IgD-negative memory B cell (primary cell): ENCODE data around the gene OR6B1. TPM values are rescaled to one million over a fixed set of nuclear protein-coding genes. Genes with fewer than 3 reads are reported as not detected.

Experiments
- H3K27ac Mint-ChIP-seq, 3 donors: one replicate each; pipeline ENCODE4 v1.8.0; 2020 to 2022; ENCODE audit warnings: mild to moderate bottlenecking in 3 of 3, mixed read lengths in 3 of 3, moderate library complexity in 1 of 3
- H3K27me3 Mint-ChIP-seq: one replicate; pipeline ENCODE4 v1.8.0; 2021; ENCODE audit warnings: mixed read lengths
- H3K36me3 Mint-ChIP-seq: one replicate; pipeline ENCODE4 v1.8.0; 2020; ENCODE audit warnings: mild to moderate bottlenecking, mixed read lengths
- H3K4me1 Mint-ChIP-seq, 3 donors: one replicate each; pipeline ENCODE4 v1.8.0; 2020 to 2022; ENCODE audit warnings: mixed read lengths in 3 of 3, mild to moderate bottlenecking in 1 of 3
- H3K4me3 Mint-ChIP-seq, 4 donors: one replicate each; pipeline ENCODE4 v1.8.0; 2020 to 2022; ENCODE audit warnings: mild to moderate bottlenecking in 4 of 4, mixed read lengths in 4 of 4, moderate library complexity in 3 of 4
- H3K9me3 Mint-ChIP-seq, 3 donors: one replicate each; pipeline ENCODE4 v1.8.0; 2020 to 2021; ENCODE audit warnings: mixed read lengths in 3 of 3, mild to moderate bottlenecking in 1 of 3
- polyA plus RNA-seq: library from polyadenylated mRNA; unstranded; fragments of 300-500 nt; fragmentation: Illumina TruSeq; gene quantifications from one replicate; pipeline ENCODE4 v1.2.3, GENCODE V29; 2021

Gene OR6B1
- polyA plus RNA-seq, 1 donor from 2014 or later = not detected

- peaks cover 0 to 1% (median 0%) of the 10 kb centered on the region in 3 donors for H3K9me3 Mint-ChIP-seq
- no peaks in the 10 kb centered on the region for H3K4me1 Mint-ChIP-seq
- H3K27ac Mint-ChIP-seq = no peak overlapping the region
- no peaks in the 10 kb centered on the region for H3K27me3 Mint-ChIP-seq
- H3K36me3 Mint-ChIP-seq = no peaks in the 10 kb centered on the region
- no peak overlapping the region for H3K4me3 Mint-ChIP-seq
These were observed 20.2 kb downstream of the OR6B1 start for GRCh38 chr7:144020340-144020739.

GRCh38 chr7:144022169-144022568 is 22.0 kb downstream of the OR6B1 start:
- H3K27ac Mint-ChIP-seq = no peak overlapping the region
- no peaks in the 10 kb centered on the region for H3K4me1 Mint-ChIP-seq
- no peak overlapping the region for H3K4me3 Mint-ChIP-seq
- no peaks in the 10 kb centered on the region for H3K27me3 Mint-ChIP-seq
- H3K9me3 Mint-ChIP-seq = peaks cover 0 to 1% (median 0%) of the 10 kb centered on the region in 3 donors
- no peaks in the 10 kb centered on the region for H3K36me3 Mint-ChIP-seq

GRCh38 chr7:144023171-144023827 is 23.2 kb downstream of the OR6B1 start:
- no peaks in the 10 kb centered on the region for H3K4me1 Mint-ChIP-seq
- H3K27me3 Mint-ChIP-seq = no peaks in the 10 kb centered on the region
- H3K36me3 Mint-ChIP-seq = no peaks in the 10 kb centered on the region
- no peak overlapping the region for H3K27ac Mint-ChIP-seq
- no peaks in the 10 kb centered on the region for H3K9me3 Mint-ChIP-seq
- H3K4me3 Mint-ChIP-seq = no peak overlapping the region

- Mint-ChIP-seq H3K27me3 (no peaks in the 10 kb centered on the region), H3K4me1 (no peaks in the 10 kb centered on the region), H3K36me3 (no peaks in the 10 kb centered on the region)
These were observed 24.1 kb downstream of the OR6B1 start for GRCh38 chr7:144024213-144024612.

GRCh38 chr7:144026203-144026883 is 26.2 kb downstream of the OR6B1 start:
- Mint-ChIP-seq H3K27me3 (peaks cover 1% of the 10 kb centered on the region), H3K9me3 (no peaks in the 10 kb centered on the region), H3K4me3 (no peak overlapping the region), H3K27ac (no peak overlapping the region), H3K4me1 (no peaks in the 10 kb centered on the region), H3K36me3 (no peaks in the 10 kb centered on the region)

More at GRCh38 chr7:144024213-144024612, 24.1 kb downstream of the OR6B1 start:
- no peak overlapping the region for H3K27ac Mint-ChIP-seq
- no peaks in the 10 kb centered on the region for H3K9me3 Mint-ChIP-seq
- no peak overlapping the region for H3K4me3 Mint-ChIP-seq

DNA sequence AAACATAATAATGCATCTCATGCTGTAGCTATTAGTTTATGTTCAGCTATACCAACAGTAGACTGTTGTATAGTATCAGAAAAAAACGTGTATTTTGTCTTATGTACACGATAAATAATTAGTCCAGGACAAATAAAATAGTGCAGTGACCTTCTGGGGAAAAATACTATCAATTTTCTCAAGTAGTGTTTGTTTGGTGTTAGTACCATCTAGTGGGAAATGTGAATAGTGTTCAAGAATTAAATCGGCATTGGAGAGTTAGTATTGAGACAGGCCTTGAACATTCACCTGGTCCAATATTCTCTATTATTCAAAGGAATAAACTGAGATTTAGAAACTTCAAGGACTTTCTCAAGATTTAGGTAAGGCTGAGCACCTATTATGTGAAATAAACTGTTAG is 26.9 kb downstream of the OR6B1 start:
- peaks cover 1% of the 10 kb centered on the region for H3K27me3 Mint-ChIP-seq
- H3K36me3 Mint-ChIP-seq = no peaks in the 10 kb centered on the region
- H3K4me1 Mint-ChIP-seq = no peaks in the 10 kb centered on the region
- no peak overlapping the region for H3K27ac Mint-ChIP-seq
- H3K9me3 Mint-ChIP-seq = no peaks in the 10 kb centered on the region
- H3K4me3 Mint-ChIP-seq = no peak overlapping the region

DNA sequence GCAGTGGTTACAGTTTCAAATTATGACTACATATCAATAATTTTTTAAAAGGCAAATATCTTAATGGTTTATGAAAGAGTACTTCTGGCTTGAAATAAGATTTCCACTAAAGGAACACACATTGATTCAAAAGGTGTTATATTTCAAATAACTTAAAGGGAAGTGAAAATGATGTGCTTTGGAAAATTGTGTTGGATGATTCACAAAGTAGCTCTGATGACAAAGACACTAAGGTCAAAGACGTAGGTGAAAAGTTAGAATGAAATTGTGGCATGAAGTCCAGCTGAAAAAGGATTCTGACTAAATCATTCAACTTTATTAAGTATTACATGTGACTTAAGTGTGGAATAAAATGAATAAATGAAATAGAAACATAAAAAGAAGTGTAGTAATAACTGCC is 27.9 kb downstream of the OR6B1 start:
- no peaks in the 10 kb centered on the region for H3K4me1 Mint-ChIP-seq
- no peak overlapping the region for H3K4me3 Mint-ChIP-seq
- peaks cover 1% of the 10 kb centered on the region for H3K27me3 Mint-ChIP-seq
- H3K36me3 Mint-ChIP-seq = no peaks in the 10 kb centered on the region
- H3K9me3 Mint-ChIP-seq = no peaks in the 10 kb centered on the region
- H3K27ac Mint-ChIP-seq = no peak overlapping the region

DNA sequence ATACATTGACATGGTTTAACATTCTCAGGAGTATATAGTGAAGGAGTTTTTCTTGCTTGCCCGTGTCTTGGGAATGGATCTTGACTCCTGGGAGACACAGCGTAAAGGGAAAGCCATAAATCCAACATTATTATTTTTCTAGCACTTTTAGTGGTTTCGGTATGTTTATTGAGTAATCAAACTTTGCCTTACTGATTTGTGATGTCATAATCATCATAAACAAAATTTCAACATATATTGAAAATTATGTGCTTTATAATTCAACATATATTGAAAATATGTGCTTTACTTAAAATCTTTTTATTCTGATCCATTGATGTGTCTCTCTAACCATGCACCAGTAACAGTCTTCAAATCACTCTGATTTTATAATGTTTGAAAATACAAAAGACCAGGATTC is 28.4 kb downstream of the OR6B1 start:
- Mint-ChIP-seq H3K36me3 (no peaks in the 10 kb centered on the region), H3K4me1 (no peaks in the 10 kb centered on the region), H3K9me3 (no peaks in the 10 kb centered on the region), H3K27ac (no peak overlapping the region), H3K27me3 (peaks cover 1% of the 10 kb centered on the region), H3K4me3 (no peak overlapping the region)

- Mint-ChIP-seq H3K4me1 (no peaks in the 10 kb centered on the region), H3K4me3 (no peak overlapping the region), H3K27me3 (peaks cover 1% of the 10 kb centered on the region), H3K27ac (no peak overlapping the region), H3K36me3 (no peaks in the 10 kb centered on the region), H3K9me3 (no peaks in the 10 kb centered on the region)
These were observed 32.4 kb downstream of the OR6B1 start for GRCh38 chr7:144032516-144032915.

- Mint-ChIP-seq H3K9me3 (no peaks in the 10 kb centered on the region), H3K36me3 (no peaks in the 10 kb centered on the region), H3K27ac (no peak overlapping the region), H3K4me1 (no peaks in the 10 kb centered on the region), H3K4me3 (no peak overlapping the region), H3K27me3 (peaks cover 1% of the 10 kb centered on the region)
These were observed 33.0 kb downstream of the OR6B1 start for GRCh38 chr7:144032985-144033709.

- Mint-ChIP-seq H3K4me1 (no peaks in the 10 kb centered on the region), H3K27me3 (peaks cover 1% of the 10 kb centered on the region), H3K9me3 (no peaks in the 10 kb centered on the region), H3K27ac (no peak overlapping the region), H3K4me3 (no peak overlapping the region), H3K36me3 (no peaks in the 10 kb centered on the region)
These were observed 35.3 kb downstream of the OR6B1 start for GRCh38 chr7:144035385-144035784.

DNA sequence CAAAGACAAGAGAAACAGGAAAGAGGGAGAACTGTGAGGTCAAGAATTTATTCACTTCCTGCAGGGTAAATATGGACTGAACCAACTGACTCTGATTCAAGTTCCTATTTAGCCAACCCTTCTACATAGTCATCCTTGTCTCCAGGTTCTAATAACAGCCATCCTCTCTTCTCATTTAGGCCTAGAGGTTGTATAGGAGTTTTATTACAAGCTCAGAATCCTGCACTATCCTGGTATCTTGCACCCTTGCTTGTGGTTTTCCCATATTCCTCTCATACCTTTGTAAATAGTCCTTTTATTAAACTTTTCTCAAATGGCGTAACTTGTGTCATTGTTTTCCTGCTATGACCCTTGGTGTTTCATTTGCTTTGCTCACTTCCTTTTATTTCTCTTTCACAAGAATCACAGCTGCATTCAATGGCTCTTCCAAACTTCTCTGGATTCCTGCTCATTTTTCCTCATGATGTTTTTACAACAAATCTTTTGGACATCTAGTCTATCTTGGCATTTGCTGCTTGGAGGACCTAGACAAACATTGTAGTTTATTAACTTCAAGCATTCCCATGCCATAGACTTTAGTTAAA is 36.3 kb downstream of the OR6B1 start:
- no peaks in the 10 kb centered on the region for H3K9me3 Mint-ChIP-seq
- H3K4me1 Mint-ChIP-seq = no peaks in the 10 kb centered on the region
- H3K36me3 Mint-ChIP-seq = no peaks in the 10 kb centered on the region
- H3K4me3 Mint-ChIP-seq = no peak overlapping the region
- H3K27ac Mint-ChIP-seq = no peak overlapping the region
- no peaks in the 10 kb centered on the region for H3K27me3 Mint-ChIP-seq

GRCh38 chr7:144037414-144038035 is 37.4 kb downstream of the OR6B1 start:
- H3K9me3 Mint-ChIP-seq = no peaks in the 10 kb centered on the region
- H3K27me3 Mint-ChIP-seq = no peaks in the 10 kb centered on the region
- H3K4me1 Mint-ChIP-seq = no peaks in the 10 kb centered on the region
- no peaks in the 10 kb centered on the region for H3K36me3 Mint-ChIP-seq
- H3K27ac Mint-ChIP-seq = no peak overlapping the region
- H3K4me3 Mint-ChIP-seq = no peak overlapping the region

GRCh38 chr7:144038887-144039286 is 38.8 kb downstream of the OR6B1 start:
- no peaks in the 10 kb centered on the region for H3K27me3 Mint-ChIP-seq
- H3K4me1 Mint-ChIP-seq = no peaks in the 10 kb centered on the region
- no peak overlapping the region for H3K4me3 Mint-ChIP-seq
- H3K36me3 Mint-ChIP-seq = no peaks in the 10 kb centered on the region
- no peak overlapping the region for H3K27ac Mint-ChIP-seq
- no peaks in the 10 kb centered on the region for H3K9me3 Mint-ChIP-seq

- peaks cover 0 to 3% (median 0%) of the 10 kb centered on the region in 3 donors for H3K9me3 Mint-ChIP-seq
- no peaks in the 10 kb centered on the region for H3K4me1 Mint-ChIP-seq
- no peak within 1 kb of the TSS for H3K4me3 Mint-ChIP-seq
- H3K27me3 Mint-ChIP-seq = peaks cover 1% of the 10 kb centered on the region
- H3K27ac Mint-ChIP-seq = no peak within 1 kb of the TSS
- H3K36me3 Mint-ChIP-seq = peaks cover 2% of the 10 kb centered on the region
These were observed 48.5 kb downstream of the OR6B1 start, which contains the start of gene OR2A5 for GRCh38 chr7:144048648-144049047. Gene OR2A5, plus strand, starts transcription at chr7:144048948. Its CDS starts 1,454 bp downstream, at chr7:144050402.
